ENCODE data around the gene VMO1. TPM values are rescaled to one million over a fixed set of nuclear protein-coding genes. Genes with fewer than 3 reads are reported as not detected.

Gene VMO1
- total RNA-seq, 6 experiments from 2014 or later: 0.23 to 0.34 (median 0.31) TPM; not detected in 3

GRCh38 chr17:4806777-4807604 is 20.8 kb upstream of the VMO1 start, which contains the start of gene PLD2:
PLD2 (plus strand) TSS chr17:4807152; CDS start chr17:4807773, 621 bp downstream.
- no peak for TF ChIP-seq CTCF (IDR thresholded peaks at IDR 0.05)
- Mint-ChIP-seq H3K4me1 (ENCODE audit: low read depth) (peaks cover 12% of the 10 kb centered on the region; the same call in 1 of the 2 replicates), H3K27me3 (ENCODE audit: insufficient read depth) (no peaks in the 10 kb centered on the region; the same call in none of the 2 replicates), H3K9me3 (no peaks in the 10 kb centered on the region), H3K4me3 (peak within 1 kb of the TSS; percentile 88), H3K36me3 (ENCODE audit: low read depth) (peaks cover 17% of the 10 kb centered on the region), H3K27ac (peak within 1 kb of the TSS; percentile 48; the same call in 1 of the 2 replicates)
- DNase-seq: peak; percentile 55

GRCh38 chr17:4806456-4806776 is 20.3 kb upstream of the VMO1 start:
- DNase-seq: no peak
- Mint-ChIP-seq H3K9me3 (no peaks in the 10 kb centered on the region), H3K4me1 (ENCODE audit: low read depth) (peaks cover 12% of the 10 kb centered on the region; the same call in 1 of the 2 replicates), H3K36me3 (ENCODE audit: low read depth) (peaks cover 14% of the 10 kb centered on the region), H3K27me3 (ENCODE audit: insufficient read depth) (no peaks in the 10 kb centered on the region; the same call in 1 of the 2 replicates), H3K4me3 (peak overlapping the region; percentile 86), H3K27ac (peak overlapping the region; percentile 5; the same call in 1 of the 2 replicates)
- no peak for TF ChIP-seq CTCF (IDR thresholded peaks at IDR 0.05)

- Mint-ChIP-seq H3K36me3 (ENCODE audit: low read depth) (peaks cover 12% of the 10 kb centered on the region), H3K9me3 (no peaks in the 10 kb centered on the region), H3K4me3 (no peak within 1 kb of the TSS), H3K27me3 (ENCODE audit: insufficient read depth) (no peaks in the 10 kb centered on the region; the same call in 1 of the 2 replicates), H3K27ac (no peak within 1 kb of the TSS), H3K4me1 (ENCODE audit: low read depth) (peaks cover 6% of the 10 kb centered on the region; the same call in 1 of the 2 replicates)
- TF ChIP-seq CTCF (IDR thresholded peaks at IDR 0.05): no peak
- DNase-seq: no peak
Observed at GRCh38 chr17:4802228-4802627, 16.1 kb upstream of the VMO1 start, which contains the start of gene C17orf114. C17orf114 (minus strand) TSS chr17:4802328.

GRCh38 chr17:4800462-4801196 is 14.5 kb upstream of the VMO1 start:
- no peak overlapping the region for H3K27ac Mint-ChIP-seq
- no peak for DNase-seq

More at GRCh38 chr17:4800462-4801196, 14.5 kb upstream of the VMO1 start:
- no peak overlapping the region for H3K4me3 Mint-ChIP-seq
- H3K27me3 Mint-ChIP-seq (ENCODE audit: insufficient read depth): no peaks in the 10 kb centered on the region; the same call in 1 of the 2 replicates
- TF ChIP-seq CTCF (IDR thresholded peaks at IDR 0.05): no peak
- H3K9me3 Mint-ChIP-seq: no peaks in the 10 kb centered on the region
- peaks cover 22% of the 10 kb centered on the region for H3K36me3 Mint-ChIP-seq (ENCODE audit: low read depth)
- peaks cover 5% of the 10 kb centered on the region for H3K4me1 Mint-ChIP-seq (ENCODE audit: low read depth)
